ENCODE data around the gene NUB1.

NUB1 gene

DNA sequence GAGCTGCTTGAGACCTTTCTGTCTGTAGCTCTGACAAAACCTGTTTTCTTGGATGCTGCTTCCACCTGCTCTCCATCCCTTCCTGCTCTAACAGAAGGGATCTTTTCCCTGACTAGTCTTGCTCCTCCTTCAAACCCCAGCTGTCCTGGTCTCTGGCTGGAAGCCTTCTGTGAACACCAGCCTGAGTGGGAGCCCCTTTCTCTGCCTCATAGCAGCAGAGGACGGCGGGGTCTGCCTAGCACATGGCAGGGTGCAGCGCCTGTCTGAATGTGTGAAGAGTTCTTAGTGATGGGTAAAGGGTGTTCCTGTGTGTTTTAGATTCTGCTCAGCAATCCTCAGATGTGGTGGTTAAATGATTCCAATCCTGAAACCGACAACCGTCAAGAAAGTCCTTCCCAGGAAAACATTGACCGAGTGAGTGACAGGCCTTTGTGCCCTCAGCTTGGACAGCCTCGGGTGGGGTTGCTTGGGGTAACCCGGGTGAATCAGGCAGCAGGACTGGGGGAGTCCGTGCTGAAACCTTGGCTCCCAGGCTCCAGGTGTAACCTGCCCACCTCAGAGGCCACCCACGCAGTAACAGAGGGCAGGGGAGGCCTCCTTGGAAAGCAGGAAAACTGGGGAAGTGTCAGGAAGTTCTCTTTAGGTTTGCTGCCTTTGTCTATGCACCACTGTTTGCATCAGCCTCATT, 34.1 kb downstream of the NUB1 start:
- no peaks in the 10 kb centered on the region for H3K9me3 Mint-ChIP-seq
- peak overlapping the region; percentile 55 for H3K27ac Mint-ChIP-seq
- peaks cover 7% of the 10 kb centered on the region for H3K4me1 Mint-ChIP-seq
- DNase-seq (ENCODE audit: low spot score in 2 of 2) (no peak), ATAC-seq (no peak)
- peaks cover 58% of the 10 kb centered on the region for H3K36me3 Mint-ChIP-seq
- H3K4me3 Mint-ChIP-seq, result no peak overlapping the region

DNA sequence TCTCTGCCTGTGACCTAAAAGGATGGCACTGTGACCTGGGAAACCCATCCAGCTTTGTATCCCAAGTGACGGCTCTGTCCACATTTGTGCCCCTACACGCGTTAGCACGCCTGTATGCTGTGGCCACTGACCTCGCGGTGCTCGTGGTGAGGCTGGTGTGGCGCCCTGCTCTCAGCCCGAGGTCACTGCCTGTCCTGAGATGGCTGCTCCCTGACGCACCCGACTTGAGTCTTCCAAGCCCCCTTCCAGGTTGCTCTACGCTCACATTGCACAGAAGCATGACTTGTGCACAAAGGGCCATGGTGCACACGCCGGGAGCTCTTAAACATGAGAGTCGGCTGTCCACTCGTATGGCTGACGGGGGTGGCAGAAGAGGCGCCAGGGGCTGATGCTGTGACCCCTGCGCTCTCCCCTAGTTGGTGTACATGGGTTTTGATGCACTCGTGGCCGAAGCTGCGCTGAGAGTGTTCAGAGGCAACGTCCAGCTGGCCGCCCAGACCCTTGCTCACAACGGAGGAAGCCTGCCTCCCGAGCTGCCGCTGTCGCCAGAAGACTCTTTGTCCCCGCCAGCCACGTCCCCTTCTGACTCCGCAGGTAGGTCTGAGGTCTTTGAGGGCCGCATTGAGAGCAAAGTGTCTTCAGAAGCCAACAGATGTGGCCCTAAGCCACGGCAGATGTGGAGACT, 34.7 kb downstream of the NUB1 start:
- Mint-ChIP-seq H3K9me3 (no peaks in the 10 kb centered on the region), H3K36me3 (peaks cover 54% of the 10 kb centered on the region), H3K4me1 (peaks cover 12% of the 10 kb centered on the region), H3K27ac (no peak overlapping the region), H3K4me3 (no peak overlapping the region)
- DNase-seq (ENCODE audit: low spot score in 2 of 2), result no peak
- no peak for ATAC-seq

DNA sequence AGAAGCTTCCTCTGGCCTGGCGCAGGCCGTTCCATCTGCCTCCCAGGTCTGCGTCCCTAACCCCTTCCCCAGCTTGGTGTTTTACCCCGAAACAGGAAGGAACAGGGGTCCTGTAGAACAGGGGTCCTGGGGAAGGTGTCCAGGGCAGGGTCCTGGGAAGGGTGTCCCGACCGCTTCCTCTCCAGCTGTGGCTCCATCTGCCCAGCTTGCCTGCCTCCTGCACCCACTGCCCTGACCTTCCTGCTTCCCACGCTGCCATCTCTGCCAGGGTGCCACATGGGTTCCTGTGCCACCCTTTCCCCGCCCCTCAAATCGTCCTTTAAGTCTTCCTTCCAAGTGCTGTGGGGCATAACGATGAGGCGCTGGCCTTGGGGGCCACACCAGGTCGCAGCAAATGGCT, 35.8 kb downstream of the NUB1 start:
- no peak overlapping the region for H3K27ac Mint-ChIP-seq
- peaks cover 51% of the 10 kb centered on the region for H3K36me3 Mint-ChIP-seq
- ATAC-seq (no peak), DNase-seq (ENCODE audit: low spot score in 2 of 2) (no peak)
- H3K4me1 Mint-ChIP-seq, result peaks cover 15% of the 10 kb centered on the region
- no peaks in the 10 kb centered on the region for H3K9me3 Mint-ChIP-seq
- H3K4me3 Mint-ChIP-seq, result no peak overlapping the region

DNA sequence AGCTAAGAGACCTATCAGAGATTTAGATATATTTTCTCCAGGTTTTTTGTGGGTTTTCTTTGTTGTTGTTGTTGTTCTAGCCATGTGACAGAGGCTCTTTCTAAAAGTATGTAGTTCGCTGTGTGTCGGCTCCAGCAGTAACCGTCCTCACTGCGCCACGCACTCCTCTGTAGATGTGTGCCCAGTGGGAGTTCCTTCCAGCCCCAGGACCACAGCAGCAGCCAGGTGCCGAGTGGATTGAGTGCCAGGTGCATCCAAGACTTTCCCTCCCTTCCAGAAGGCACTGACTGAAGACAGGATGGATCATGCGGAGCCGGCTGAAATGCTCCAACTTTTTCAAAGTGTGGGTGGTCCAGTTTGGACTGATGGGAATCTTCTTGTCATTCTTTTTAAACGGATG, 36.4 kb downstream of the NUB1 start:
- H3K4me1 Mint-ChIP-seq, result peaks cover 14% of the 10 kb centered on the region
- ATAC-seq (no peak), DNase-seq (ENCODE audit: low spot score in 2 of 2) (no peak)
- peaks cover 45% of the 10 kb centered on the region for H3K36me3 Mint-ChIP-seq
- no peaks in the 10 kb centered on the region for H3K9me3 Mint-ChIP-seq
- H3K4me3 Mint-ChIP-seq, result no peak overlapping the region
- H3K27ac Mint-ChIP-seq, result no peak overlapping the region

DNA sequence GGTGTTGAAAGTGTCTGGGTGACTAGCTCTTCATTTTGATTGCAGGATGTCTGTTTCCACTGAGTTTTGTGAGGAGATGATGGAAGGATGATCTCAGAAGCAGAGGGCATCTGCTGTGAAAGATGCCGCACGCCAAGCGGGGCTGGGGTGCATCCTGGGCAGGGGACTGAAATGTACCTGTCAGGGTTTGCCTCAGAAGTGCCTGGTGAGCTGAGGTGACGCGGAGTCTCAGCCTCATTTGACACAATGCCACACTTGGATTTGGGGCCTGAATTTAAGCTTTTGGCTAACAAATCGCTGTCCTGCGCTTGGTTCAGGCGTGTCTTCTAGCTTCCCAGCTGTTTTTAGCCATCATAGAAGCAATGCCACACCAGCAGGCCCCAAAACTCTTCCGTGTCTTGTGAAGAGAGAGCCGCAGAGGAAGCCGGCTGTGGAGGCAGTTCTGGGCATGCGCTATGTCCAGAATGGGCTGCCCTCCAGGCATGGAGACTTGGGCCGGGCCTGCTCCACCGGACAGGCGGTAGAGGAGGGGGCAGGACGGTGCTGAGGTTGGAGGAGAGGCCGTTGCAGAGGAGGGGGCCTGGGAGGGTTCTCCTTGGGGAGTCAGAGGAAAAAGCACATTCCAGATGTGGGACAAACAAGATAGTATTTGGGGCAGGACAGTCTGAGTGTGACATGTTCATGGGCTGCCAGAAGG, 37.0 kb downstream of the NUB1 start:
- no peak for ATAC-seq
- no peak overlapping the region for H3K27ac Mint-ChIP-seq
- no peak for DNase-seq (ENCODE audit: low spot score in 2 of 2)
- H3K4me3 Mint-ChIP-seq, result no peak overlapping the region
- no peaks in the 10 kb centered on the region for H3K9me3 Mint-ChIP-seq
- peaks cover 14% of the 10 kb centered on the region for H3K4me1 Mint-ChIP-seq
- peaks cover 42% of the 10 kb centered on the region for H3K36me3 Mint-ChIP-seq

DNA sequence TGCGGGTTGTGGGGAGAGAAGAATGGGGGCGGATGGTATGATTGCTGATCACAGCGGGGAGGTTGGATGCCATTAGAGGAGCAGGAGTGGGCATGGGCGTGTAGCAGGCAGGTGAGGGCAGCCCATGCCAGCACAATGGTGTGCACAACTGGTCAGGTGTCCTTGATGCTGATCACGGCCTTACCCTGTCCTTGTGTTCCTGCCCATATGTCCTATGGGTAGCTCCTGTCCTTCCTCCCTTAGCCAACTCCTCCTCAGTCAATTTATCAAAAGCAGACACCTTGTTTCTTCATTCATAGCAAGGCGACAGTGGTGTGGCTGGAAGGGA, 37.5 kb downstream of the NUB1 start:
- no peak for ATAC-seq
- peaks cover 14% of the 10 kb centered on the region for H3K4me1 Mint-ChIP-seq
- H3K27ac Mint-ChIP-seq, result no peak overlapping the region
- no peak for DNase-seq (ENCODE audit: low spot score in 2 of 2)
- H3K9me3 Mint-ChIP-seq, result no peaks in the 10 kb centered on the region
- H3K4me3 Mint-ChIP-seq, result no peak overlapping the region
- peaks cover 39% of the 10 kb centered on the region for H3K36me3 Mint-ChIP-seq

DNA sequence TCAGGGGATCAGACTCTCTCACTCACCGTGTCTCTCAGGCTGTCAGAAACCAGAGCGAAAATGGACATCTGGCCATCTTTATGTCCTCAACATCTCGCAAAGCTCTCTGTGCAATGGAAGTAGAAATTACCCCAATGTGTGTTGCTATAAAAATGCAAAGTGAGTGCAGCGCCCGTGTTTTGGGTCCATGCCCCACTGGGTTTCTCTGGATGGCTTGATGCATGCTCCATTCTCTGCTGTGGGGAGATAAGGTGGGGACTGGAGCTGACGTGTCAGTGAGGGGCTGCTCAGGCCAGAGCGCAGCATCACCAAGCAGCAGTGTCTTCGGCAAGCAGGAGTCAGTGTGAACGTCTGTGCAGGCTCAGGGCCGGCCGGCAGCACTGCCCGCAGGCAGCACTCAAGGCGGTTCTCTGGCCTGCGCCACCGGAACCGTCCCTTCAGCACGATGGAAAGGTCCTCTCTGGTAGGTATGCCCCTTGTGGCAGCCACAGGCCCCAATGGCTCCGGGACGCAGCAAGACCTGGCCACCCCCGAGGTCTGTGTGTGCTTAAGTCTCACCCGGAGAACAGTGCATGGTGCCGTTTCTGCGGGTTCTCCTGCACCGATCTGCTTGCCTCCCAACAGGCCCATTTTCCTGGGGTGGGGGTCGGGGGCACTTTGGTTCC, 38.1 kb downstream of the NUB1 start:
- H3K36me3 Mint-ChIP-seq, result peaks cover 34% of the 10 kb centered on the region

DNA sequence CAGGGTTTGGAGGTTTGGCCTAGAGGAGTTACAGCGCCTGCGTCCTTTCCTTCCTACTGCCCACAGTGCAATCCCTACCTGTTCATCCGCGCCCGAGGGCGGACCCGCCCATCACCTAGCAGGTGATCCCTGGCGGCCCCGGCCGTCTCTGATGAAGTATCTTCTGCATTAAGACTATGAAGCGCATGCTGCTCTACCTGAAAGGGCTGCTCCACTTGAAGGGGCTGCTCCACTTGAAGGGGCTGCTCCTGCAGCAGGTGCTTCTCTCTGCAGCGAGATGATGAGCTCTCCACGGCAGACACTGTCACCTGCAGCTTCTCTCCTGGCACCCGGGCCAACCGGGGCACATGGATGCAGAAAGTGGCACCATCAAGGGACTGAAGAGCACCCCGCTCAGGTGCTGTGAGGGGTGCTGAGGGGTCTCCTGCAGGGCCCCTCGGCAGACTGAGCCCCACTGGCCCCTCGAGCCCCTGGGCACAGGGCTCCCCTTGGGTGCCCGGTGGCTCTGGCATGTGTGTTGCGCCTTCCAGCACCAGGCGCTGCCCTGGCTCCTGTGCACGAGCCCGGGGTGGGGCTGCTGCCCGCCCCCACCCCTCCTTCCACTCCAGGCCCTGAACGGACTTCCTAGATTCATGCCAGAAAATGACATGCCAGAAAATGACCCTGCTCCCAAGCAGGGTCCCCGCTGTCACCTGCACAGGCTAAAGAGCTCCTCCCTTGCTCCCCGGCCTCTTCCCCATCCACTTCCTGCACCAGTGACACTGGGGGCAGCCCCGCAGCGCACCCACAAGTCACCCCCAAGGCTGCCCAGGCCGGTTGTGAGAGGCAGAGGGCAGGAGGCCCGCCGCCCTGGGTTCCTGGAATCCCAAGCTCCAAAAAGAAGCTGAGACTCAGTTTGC, 38.8 kb downstream of the NUB1 start:
- no peak for ATAC-seq

More for the DNA sequence above, 38.1 kb downstream of the NUB1 start:
- ATAC-seq (no peak), DNase-seq (ENCODE audit: low spot score in 2 of 2) (no peak)
- H3K4me3 Mint-ChIP-seq, result no peak overlapping the region
- H3K4me1 Mint-ChIP-seq, result peaks cover 14% of the 10 kb centered on the region
- no peak overlapping the region for H3K27ac Mint-ChIP-seq
- no peaks in the 10 kb centered on the region for H3K9me3 Mint-ChIP-seq

DNA sequence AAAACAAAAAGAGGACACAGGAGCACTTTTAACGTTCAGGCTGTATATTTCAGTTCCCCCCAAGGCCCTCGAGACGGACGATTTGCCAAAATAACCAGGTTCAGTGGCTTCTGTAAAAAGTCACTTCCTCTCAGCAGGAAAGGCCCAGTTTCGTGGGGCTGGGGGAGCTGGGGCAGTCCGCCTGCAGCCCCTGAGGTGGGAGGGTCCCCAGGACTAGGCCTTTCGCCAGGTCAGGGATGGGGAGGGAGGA, 39.4 kb downstream of the NUB1 start:
- ATAC-seq, result no peak
- H3K4me1 Mint-ChIP-seq, result peaks cover 14% of the 10 kb centered on the region
- no peak for DNase-seq (ENCODE audit: low spot score in 2 of 2)
- no peak overlapping the region for H3K27ac Mint-ChIP-seq
- H3K36me3 Mint-ChIP-seq, result peaks cover 28% of the 10 kb centered on the region
- no peaks in the 10 kb centered on the region for H3K9me3 Mint-ChIP-seq
- H3K4me3 Mint-ChIP-seq, result peak overlapping the region; percentile 68

More for the DNA sequence above, 38.8 kb downstream of the NUB1 start:
- no peak for DNase-seq (ENCODE audit: low spot score in 2 of 2)
- H3K36me3 Mint-ChIP-seq, result peaks cover 30% of the 10 kb centered on the region
- peak overlapping the region; percentile 68 for H3K4me3 Mint-ChIP-seq
- H3K27ac Mint-ChIP-seq, result no peak overlapping the region
- H3K9me3 Mint-ChIP-seq, result no peaks in the 10 kb centered on the region
- H3K4me1 Mint-ChIP-seq, result peaks cover 14% of the 10 kb centered on the region

DNA sequence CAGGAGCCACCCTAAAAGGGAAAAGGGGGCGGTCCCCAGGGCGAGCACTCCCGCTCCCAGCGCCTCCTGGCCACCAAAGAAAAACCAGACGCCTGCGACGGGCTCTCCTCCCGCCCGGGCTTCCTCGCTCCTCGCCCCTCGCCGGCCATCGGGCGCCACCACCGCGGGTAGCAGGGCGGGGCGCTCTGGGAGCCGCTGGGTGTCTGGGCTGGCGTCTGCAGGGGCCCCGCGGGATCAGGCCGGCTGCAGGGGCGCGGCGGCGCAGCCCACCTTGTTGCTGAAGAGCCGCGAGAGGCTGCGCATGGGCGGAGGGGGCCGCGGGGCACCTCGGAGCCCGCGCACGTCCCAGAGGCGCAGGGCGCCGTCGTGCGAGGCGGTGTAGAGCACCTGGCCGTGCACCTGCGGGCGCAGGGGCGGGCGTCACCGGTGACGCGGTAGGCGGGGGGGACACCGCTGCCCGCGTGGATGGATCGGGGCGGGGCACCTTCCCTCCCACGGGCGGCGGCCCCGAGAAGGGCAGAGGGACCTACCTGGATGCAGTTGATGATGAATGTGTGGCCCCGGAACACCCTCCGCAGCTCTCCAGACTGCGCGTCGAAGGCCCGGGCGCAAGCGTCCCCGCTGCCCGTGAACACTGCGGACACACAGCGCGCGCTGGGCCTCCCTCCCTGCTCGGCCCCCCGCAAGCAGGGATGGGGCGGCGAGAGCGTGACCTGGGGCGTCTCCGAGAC, 39.9 kb downstream of the NUB1 start:
- Mint-ChIP-seq H3K4me1 (peaks cover 14% of the 10 kb centered on the region), H3K36me3 (peaks cover 24% of the 10 kb centered on the region), H3K9me3 (no peaks in the 10 kb centered on the region), H3K4me3 (peak overlapping the region; percentile 68), H3K27ac (no peak overlapping the region)
- ATAC-seq, result peak; percentile 57
- no peak for DNase-seq (ENCODE audit: low spot score in 2 of 2)

DNA sequence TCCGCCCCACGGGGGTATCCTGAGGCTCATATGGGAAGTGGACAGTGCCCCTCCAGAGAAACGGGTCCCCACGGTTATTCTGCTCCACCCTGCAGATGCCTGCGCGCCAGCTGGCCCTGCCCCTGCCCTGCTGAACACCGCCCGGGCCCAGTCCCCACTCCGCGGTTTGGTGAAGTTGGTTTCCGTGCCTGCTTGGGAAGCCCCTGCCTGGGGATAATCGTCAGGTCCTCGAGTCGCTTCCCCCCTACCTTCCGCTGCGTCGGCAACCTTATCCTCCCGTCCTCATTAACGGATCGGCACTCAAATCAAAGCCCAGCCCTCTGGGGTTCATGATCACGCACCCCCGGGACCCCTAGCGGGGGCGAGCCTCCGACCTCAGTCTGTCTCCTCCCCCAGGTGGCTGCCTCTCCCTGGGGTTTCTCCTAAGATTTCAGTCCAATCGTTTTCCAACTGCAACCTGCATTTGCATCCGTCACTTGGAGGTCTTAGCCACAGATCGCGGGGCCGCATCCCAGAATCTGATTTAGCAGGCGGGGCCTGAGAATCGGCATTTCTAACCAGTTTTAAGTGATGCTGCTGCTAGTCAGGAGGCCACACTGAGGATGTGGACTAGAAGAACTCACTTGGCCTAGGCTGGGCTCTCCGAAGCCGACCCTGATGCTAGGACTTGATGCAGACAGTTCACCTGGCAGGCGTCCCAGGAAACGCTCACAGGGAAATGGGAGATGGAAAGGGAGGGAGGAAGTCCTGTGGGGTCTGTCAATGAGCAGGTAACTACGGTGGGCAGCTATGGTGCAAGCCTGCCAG, 40.7 kb downstream of the NUB1 start:
- DNase-seq (ENCODE audit: low spot score in 2 of 2) (no peak), ATAC-seq (peak; percentile 36)
- Mint-ChIP-seq H3K27ac (peak overlapping the region; percentile 45), H3K4me1 (peaks cover 14% of the 10 kb centered on the region), H3K4me3 (peak overlapping the region; percentile 68), H3K9me3 (no peaks in the 10 kb centered on the region), H3K36me3 (peaks cover 16% of the 10 kb centered on the region)

DNA sequence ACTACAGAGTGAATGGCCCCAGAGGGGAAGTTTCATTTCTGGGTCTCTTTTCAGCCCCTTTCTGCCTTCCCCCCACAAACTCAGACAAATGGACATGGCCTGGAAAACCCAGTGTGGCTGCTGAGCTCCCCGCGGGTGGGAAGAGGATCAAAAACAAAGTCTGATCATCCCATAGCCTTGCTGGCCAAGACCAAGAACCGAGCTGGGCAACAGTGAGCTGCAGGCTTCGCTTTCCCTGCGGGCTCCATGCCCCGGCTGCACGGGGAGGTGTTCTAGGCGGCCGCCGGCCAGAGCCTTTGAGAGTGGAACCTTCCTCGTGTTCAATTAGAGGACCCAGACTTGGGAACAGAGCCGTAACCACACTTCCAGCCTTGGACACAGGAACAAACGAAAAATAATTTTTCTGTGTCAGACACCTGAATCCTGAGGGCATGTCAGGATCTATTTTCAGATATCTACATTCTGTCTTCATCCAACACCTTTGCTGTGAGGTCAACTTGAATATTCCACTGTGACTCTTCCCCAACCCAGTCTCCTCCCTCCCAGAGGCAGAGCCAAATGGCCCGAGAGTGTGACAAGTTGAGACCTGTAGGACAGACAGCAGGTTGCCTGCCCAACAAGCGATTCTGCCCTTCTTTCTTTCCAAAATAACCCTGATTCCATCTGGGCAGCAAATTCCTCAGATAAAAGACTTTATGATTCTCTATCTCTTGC, 42.2 kb downstream of the NUB1 start:
- Mint-ChIP-seq H3K4me1 (peaks cover 14% of the 10 kb centered on the region), H3K36me3 (peaks cover 3% of the 10 kb centered on the region), H3K4me3 (no peak overlapping the region), H3K27ac (no peak overlapping the region), H3K9me3 (no peaks in the 10 kb centered on the region)
- DNase-seq (ENCODE audit: low spot score in 2 of 2) (no peak), ATAC-seq (no peak)

DNA sequence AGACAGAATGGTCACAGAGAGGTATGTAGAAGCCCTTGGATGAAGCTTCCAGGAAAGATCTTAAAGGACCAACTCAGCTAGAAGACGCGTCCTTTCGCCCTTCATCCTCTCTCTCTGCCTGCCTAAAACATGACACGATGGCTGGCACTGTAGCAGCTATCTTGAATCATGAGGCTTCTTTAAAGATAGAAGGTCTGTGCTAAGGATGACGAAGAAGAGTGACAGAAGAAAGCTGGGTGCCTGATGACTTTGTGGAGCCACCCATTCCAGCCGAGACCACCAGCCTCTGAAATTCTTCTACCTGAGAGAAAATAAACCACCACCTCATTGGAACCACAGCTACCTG, 42.7 kb downstream of the NUB1 start:
- H3K9me3 Mint-ChIP-seq, result no peaks in the 10 kb centered on the region
- ATAC-seq, result no peak

More for the DNA sequence above, 42.7 kb downstream of the NUB1 start:
- Mint-ChIP-seq H3K36me3 (no peaks in the 10 kb centered on the region), H3K4me3 (no peak overlapping the region), H3K4me1 (peaks cover 14% of the 10 kb centered on the region), H3K27ac (no peak overlapping the region)
- DNase-seq (ENCODE audit: low spot score in 2 of 2), result no peak
